Stimulated activated CD4-positive, alpha-beta T cell treated with anti-CD3 and anti-CD28 coated beads, Interleukin-12 subunit alpha, Interleukin-12 subunit beta, amount 100 ng/mL, for 24 hours (primary cell): ENCODE results near the gene KRT86.
"Not testable (repeated sequence)": the region's sequence is repeated elsewhere in the genome, so short reads cannot be mapped to it uniquely, and the experiment has no call there.

Source experiments
- DNase-seq, 2 experiments: peaks; one replicate each; pipeline ENCODE4 v3.0.0-alpha.2; 2020; ENCODE audit warnings: low read depth in 2 of 2

The KRT86 gene

DNA sequence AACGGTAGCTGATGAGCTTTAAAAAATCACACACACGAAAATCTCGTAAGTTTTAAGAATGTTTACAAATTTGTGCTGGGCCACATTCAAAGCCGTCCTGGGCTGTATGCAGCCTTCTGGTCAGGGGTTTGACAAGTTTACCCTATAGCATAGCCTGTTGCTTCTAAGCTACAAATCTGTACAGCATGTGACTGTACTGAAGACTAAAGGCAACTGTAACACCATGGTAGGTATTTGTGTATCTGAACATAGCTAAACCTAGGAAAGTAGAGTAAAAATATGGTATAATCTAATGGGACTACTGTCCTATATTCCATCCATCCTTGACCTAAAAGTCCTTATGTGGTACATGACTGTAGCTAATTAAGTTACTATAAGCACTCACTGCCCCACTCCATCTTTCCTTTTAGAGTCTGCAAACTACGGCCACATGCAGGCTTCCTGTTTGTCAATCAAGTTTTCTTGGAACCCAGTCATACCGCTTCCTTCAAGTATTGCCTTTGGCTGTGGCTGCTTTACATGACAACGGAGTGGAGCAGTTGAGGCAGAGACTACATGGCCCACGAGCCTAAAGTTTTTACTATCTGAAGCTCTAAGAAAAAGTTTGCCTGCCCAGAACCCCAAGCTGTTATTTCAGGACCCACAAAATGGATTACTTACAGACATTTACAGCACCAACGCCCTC, 22.9 kb upstream of the KRT86 start:
- DNase-seq = no peak

DNA sequence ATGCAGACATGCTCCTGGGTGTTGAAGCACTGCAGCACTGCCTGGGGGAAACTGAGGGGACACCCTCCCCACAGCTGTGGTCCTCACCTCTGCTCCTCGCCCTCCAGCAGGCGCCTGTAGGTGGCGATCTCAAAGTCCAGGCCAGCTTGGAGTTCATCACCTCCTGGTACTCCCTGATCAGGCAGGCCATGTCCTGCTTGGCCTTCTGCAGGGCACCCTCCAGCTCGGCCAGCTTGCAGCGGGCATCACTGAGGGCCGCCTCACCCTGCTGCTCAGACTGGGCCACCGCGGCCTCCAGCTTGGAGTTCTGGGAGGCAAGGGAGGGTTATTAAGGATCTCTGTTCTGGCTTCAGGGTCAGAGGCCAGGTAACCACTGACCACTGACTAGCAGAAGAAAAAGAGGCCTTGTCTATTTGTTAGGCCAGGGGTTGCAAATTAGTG, 22.2 kb upstream of the KRT86 start:
- DNase-seq = not testable (repeated sequence)

DNA sequence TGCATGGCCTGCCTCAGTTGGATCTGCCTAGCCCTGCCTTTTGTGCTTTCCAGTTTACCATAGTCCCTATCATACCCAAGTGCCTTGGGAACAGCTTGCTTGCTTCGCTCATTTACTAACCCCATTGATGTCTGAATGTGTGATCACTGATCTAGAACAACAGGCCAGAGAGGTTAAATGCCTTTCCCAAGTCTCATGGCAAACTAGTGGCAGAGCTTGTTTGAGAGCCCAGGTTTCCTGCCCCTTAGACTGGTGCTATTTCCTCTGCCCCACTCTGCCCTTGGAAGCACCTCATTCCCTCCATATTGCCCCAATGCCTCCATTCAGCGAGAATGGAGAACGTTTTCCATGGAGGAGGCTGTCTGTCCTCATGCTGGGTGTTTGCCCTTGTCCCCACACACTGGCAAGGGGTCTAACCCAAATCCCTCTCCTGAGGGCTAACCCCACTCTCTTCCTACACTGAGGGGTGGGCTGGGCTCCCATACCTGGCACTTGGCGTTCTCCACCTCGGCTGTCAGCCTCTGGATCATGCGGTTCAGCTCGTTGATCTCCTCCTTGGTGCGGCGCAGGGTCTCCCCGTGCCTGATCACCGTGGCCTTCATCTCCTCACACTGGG, 21.6 kb upstream of the KRT86 start:
- DNase-seq = no peak

DNA sequence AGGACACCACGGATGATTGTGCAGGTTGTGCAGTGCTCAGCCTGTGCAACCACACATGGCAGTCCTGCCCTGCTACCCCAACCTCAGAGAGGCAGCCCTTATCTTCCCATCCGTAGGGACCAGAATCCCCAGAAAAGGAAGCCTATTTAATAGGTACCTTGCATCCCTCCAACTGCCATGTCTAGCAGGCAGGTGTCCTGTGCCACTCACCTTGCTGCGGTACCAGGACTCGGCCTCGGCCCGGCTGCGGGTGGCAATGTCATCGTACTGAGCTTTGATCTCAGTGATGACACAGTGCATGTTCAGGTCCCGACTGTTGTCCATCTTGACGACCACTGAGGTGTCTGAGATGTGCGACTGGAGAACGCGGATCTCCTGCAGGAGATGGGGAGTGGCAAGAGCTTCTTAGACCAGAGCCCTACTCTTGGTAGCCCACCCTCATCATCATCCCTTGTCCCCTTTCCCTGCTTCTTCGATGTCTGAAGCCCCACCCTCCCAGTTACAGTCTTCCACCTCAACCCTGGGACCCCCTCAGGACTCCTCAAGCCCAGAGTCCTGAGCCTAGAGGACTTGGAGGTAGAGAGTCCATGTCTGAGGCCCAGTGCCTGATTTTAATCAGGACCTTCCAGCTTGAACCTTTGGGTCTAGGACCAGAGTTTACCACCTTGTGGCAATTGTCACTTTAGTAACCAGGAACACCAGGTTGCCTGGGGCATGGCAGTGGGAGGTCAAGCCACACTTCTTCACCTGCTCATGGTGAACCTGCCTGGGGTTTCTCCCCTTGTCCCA, 20.9 kb upstream of the KRT86 start:
- no peak for DNase-seq

DNA sequence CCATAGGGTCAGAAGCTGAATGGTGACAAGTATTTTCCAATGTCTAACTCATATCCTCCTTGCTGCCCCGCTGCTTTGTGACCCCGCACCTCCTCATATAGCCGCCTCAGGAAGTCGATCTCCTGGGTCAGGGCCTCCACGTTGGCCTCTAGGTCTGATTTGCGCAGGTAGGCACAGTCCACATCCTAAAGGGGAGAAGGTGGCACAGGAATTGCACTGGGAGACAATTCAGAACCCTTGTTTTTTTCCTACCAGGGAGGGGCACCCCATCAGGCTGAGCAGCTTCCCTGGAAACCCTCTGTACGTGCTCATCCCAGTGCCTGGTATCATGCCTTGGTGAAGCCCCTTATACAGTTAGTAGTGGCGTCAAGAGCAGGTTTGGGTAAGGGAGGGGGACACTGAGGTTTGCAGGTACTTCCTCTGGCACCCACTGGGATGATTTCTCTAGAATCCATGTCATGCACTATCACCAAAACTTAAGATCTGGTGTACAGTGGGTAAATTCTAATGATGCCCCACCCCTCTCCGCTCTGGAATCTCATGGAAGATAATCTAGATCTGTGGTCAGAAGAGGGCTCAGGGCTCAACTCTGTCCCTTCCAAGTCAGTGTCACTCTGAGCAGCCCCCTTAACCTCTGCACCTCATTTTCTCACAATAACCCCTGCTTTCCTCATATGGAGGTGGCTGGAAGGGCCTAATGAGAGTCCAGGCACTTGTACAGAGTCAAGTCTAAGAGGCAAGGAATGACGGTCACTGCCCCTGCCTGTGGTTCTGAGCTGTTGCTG, 20.1 kb upstream of the KRT86 start:
- DNase-seq = no peak

DNA sequence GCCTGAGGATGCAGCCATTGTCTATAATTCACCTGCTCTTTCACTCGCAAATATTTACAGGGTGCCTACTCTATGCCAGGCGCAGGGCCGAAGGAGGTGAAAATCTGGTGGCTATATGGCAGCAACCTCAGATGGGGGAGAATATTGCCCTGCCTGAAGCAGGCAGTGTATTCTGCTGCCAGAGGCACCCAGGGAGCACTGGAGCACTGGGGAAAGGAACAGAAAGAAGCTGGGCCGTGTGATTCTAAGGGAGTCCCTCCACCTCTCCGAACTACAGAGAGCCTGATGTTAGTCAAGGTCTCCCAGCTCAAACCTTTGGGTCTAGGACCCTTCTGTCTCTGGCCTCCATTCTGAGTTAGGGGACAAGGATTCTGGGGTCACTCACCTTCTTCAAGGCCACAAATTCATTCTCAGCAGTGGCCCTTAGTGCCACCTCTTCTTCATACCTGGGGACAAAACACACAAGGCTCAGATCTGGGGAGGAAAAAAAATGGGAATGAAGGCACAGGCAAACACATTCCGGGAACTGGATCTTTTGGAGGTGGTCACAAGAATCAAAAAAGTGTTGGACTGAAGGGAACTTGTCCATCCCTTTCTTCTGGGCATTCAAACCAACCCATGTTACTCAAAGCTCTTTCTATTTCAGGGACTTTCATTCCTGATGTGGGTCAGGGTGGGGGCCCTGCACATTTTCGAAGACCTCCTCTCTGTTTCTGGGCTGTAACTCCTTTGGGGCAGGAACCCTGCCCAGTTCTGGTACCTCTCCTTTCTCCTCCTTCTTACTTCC, 19.3 kb upstream of the KRT86 start:
- no peak for DNase-seq

DNA sequence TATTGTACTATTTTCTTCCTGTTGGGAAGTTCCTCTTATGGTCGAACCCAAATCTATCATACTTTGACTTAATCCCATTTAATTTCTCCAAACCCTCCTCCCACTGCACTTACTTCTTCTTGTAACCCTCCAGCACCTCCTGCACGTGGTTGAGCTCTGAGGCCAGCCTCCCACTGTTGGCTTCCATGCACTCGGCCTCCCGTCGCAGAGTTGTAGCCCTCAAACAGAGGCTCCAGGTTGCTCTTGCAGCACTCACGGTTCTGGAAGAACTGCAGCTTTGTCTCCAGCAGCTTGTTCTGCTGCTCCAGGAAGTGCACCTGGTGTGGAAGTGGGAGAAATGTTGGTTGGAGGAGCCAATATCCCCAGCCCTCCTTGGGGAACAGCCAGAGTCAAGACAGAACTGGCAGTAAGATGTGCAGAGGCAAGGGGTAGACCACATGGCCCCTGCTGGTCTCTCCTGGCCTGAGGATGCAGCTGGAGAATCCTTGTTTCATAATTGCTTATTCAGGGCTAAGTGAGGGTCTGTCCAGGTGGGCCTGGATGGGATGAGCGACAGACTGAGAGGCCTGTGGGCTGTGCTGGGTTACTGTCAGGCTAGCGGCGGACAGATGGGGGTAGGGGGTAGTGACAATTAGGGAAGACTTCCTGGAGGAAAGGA, 18.4 kb upstream of the KRT86 start:
- DNase-seq = no peak

DNA sequence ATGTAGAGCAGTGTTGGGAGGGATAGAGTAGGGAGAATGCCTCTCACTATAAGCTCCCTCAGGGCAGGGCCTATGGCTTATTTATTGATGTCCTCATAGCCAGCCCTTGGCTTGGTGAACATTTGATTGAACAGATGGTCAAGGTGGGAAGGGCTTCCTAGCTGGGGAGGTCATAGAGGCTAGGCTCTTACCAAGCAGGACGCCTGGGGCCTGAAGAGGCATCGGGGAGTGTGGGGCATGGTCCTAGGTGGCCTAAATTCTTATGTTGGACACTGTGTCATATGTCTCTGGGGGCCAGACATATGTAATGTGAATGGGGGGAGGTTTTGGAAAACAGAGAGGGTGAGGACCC, 17.9 kb upstream of the KRT86 start:
- no peak for DNase-seq

DNA sequence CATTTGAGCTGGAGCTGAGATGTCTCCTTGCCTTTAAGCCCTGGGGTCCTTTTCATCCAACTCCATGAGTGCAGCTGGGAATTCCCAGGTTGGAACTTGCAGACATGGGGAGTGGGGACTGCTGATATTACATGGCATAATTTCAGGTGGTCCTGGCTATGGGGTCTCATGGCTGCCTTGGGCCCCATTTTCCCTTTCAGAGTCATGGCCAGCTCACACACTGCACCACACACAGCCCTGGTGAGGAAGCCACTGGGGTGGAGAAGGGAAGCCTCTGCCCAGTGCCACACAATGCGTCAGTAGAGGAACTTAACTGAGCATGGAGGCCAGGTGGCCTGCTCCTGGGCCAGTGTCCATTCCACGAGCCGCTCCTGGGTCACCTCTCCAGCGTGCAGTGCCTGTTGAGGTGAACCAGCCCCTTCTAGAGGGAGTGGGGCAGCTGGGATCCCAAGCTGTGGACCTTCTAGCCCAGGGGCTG, 17.3 kb upstream of the KRT86 start:
- DNase-seq = no peak

DNA sequence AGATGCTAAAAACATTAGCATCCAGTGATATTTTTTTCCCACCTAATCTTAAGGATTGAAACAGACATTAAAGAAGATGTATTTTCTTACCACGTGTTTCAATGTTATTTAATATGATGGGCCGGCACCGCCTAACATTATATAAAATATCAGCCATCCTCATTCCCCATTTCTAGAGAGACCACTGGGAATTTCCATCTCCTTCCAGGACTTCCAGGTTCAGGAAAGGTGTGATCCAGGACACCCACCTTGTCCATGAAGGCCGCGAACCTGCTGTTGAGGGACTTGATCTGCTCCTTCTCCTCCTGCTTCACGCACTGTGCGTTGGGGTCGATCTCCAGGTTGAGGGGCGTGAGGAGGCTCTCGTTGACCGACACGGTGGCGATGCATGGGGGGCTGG, 16.5 kb upstream of the KRT86 start:
- not testable (repeated sequence) for DNase-seq

DNA sequence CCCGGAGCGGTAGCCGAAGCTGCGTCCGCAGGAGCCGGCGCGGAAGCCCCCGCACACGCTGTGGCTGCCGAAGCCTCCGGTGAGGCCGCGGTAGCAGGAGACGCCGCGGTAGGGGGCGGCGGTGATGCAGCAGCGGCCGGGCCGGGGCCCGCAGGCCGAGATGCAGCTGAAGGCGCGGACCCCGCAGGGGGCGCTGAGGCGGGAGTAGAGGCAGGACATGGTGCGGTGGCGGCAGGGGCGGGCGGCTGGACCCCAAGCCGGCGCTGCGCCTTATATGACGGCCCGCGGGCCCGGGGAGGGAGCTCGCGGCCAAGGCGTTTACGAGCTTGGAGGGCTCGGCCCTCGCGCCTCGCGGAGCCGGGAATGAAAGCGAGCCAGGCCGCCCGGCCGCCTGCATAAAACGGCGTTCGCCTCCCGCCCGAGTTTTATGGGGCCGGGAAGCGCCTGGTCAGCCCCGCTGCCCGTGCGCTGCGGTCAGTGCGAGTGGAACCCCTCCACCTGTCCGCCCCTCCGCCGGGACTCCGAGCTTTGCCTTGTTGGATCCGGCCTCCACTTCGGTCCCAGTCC, 16.0 kb upstream of the KRT86 start:
- no peak for DNase-seq

DNA sequence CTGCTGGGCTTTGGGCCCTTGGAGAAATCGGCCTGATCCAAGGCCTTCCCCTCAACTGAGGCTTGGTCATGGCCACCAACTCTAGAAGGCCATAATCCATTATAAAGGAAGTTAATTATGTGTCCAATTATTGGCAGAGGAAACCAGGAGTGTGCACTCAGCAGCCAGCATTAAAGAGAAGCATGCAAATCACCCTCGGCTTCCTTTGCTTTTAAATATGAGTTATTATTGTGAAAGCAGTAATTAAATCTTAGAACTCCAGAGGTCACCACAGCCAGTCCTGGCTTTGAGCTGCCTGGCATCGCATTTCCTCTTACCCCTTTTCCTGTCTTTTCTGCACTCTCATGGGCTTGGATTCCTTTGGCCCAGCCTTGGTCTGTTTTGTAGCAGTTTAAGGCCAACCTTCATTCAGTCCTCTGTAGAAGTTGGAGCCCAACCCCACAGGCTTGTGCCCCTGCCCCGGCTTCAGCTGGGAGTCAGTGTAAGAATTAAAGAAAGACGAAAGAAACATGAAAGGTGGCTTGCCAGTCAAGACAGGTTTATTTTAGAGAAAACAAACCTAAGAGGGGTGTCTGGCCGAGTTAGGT, 14.7 kb upstream of the KRT86 start:
- no peak for DNase-seq

DNA sequence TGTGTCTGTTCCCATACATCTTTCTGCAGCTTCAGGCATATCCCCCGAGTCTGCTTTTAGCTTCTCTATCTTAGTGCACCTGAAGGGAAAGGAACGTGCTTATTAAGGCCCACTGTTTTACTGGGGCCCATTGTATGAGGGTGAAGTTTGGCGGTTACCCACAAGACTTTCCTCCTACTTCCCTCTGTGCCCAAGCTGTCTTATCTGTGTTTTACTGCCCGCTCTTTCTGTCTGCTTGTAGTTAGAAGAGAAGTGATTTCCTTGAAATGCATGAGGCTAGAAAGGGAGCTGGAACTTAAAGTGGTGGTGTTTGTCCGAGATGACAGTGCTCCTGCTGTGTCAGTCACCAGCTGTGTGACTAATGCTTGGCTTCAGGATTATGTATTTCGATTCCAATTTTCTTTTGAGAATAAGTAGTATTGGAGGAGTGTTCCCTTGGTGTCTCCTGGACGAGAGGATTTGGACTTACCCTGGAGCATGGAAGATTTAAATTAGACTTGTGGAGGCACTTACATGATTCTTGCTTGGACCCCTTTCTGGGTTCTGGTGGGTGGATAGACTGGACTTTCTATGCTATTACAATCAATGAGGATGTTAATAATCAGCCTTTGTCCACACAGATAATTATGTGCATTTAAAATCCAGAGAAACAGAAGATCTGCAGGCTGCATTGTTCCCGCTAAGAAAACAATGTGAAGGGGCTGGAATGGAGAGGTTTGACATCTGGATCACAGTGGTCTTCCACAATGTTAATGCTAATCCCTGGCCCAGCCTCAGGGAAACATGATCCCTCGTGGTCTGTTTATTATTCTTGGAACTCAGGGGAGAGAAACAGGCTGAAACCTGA, 13.9 kb upstream of the KRT86 start:
- DNase-seq = no peak

DNA sequence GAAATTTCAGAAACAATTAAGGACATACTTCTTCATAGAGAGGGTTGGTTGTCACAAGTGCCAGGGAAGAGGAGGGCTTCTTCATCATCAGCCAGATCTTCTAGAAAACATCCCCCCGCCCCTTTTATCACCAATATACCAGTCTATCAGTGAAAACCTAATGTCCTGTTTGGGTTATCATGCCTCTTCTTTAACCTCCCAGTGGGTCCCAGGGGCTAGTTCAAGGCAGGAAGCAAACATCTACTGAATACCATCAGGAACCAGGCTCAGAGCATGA, 13.3 kb upstream of the KRT86 start:
- DNase-seq = no peak

DNA sequence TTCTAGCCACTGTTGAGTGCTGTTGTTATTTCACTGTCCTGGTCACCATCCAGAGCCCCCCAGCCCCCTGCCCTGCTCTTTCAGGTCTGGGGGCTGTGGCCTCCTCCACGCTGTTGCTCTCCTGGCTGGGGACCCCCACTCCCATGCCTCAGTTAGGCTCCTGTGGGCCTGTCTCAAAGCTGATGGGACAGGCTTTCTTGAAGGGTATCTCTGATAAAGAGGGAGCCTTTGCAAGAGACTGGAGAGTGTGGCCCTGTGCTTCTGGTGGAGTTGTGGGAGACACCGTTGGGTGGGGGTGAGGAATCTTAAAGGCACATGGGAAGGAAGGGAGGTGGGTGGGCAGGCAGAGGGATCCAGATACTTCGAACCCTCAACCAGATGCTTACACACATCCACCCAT, 12.2 kb upstream of the KRT86 start:
- no peak for DNase-seq

DNA sequence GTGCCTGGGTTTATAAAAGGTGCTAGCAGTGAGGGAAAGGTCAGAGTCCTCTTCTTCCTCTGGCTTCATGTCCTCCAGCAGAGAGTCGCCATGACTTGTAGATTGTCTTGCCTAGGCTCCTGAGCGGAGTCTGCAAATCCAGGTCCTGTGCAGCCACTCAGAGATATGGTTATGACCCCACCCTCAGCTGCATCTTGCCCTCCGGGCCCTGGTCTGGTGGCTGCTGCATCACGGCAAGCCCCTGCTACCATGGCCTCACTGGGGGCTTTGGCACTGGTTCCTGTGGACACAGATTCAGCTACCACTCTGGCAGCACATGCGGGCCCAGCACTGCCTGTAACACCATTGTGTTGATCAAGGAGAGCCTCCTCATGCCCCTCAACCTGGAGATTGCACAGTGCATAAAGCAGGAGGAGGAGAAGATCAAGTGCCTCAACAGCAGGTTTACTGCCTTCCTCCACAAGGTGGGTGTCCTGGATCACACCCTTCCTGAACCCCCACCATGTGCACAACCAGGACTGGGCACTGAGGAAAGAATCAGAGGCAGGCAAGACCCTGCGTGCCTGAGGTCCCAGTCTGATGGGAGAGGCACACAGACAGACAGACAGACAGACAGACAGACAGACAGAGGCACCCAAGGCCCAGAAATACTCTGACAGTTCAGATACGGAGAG, 10.5 kb upstream of the KRT86 start:
- DNase-seq = no peak

DNA sequence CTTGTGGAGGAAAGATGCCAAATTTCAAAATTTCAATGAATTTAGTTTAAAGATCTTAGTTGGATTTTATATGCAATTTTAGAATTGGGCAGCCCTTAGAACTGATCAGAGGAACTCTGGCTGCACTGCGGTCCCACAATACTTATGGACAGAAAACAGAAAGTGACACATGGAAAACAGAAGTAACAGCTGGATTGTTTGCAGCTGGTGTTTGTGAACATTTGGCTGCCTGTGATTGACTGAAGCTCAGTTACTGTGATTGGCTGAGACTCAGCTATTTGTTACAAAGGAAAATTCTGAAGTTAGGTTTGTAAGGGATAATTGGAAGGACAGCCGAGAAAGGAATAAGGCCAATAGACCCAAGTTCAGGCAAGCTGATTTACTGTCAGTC, 10.0 kb upstream of the KRT86 start:
- no peak for DNase-seq

DNA sequence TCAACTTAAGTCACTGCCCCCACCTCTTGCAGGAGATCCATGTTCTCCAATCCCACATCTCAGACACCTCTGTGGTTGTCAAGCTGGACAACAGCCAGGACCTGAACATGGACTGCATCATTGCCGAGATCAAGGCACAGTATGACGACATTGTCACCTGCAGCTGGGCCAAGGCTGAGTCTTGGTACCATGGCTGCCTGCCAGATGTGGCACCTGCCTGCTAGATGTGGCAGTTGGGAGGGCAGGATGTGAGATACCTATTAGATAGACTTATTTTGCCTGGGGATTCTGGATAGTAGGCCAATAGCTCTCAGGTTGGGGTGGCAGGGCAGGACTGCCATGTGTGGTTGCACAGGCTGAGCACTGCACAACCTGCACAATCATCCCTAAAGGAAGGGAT, 7.9 kb upstream of the KRT86 start:
- DNase-seq = no peak

DNA sequence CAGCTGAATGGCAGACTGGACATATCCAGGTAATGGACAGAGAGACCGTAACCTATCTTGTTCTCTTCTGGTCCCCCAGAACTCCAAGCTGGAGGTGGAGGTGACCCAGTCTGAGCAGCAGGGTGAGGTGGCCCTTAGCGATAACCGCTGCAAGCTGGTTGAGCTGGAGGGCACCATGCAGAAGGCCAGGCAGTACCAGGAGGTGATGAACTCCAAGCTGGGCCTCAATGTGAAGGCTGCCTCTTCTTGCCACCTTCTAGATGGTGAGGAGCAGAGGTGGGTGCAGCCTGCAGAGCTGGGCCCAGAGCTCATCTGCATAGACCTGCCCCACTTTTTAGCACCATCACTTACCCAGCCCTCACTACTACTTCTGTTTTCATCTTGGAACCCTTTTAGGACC, 7.2 kb upstream of the KRT86 start:
- no peak for DNase-seq
